Thyroid gland (tissue), 4 donors: ENCODE results near the gene MEGF10. TPM values are rescaled to one million over a fixed set of nuclear protein-coding genes. Genes with fewer than 3 reads are reported as not detected.

Source experiments
- DNase-seq, 2 donors: peaks; one replicate each; pipeline ENCODE4 v3.0.0-alpha.2; 2019
- H3K27ac ChIP-seq, 3 donors: fragments of 200-600 bp; sonication (generic); 1 replicate in 2 of 3; 2 replicates in 1 of 3; pipeline ENCODE4 v1.5.1; 2016 to 2019; ENCODE audit warnings: mild to moderate bottlenecking in 1 of 3, moderate library complexity in 1 of 3
- H3K27me3 ChIP-seq: fragments of 200-600 bp; sonication (generic); one replicate; pipeline ENCODE4 v1.5.1; 2019
- H3K36me3 ChIP-seq, 2 donors: fragments of 200-600 bp; sonication (generic); one replicate each; pipeline ENCODE4 v1.5.1; 2016 to 2019
- H3K4me1 ChIP-seq, 2 donors: fragments of 200-600 bp; sonication (generic); one replicate each; pipeline ENCODE4 v1.5.1; 2017 to 2019
- H3K4me3 ChIP-seq, 3 donors: fragments of 200-600 bp; sonication (generic); replicated peaks in 1 of 3; 1 replicate in 2 of 3; 2 replicates in 1 of 3; pipeline ENCODE4 v1.5.1; 2016; ENCODE audit warnings: mild to moderate bottlenecking in 1 of 3
- H3K9me3 ChIP-seq: fragments of 200-600 bp; sonication (generic); one replicate; pipeline ENCODE4 v1.5.1; 2017
- CTCF ChIP-seq, 6 experiments: fragments of 200-600 bp in 3 of 6; fragments of 450-650 bp in 3 of 6; sonication (generic) in 3 of 6; IDR thresholded peaks; one replicate each; pipeline ENCODE4 v1.5.1; 2016 to 2019; ENCODE audit warnings: antibody characterized with exemption in 6 of 6, mild to moderate bottlenecking in 2 of 6, inconsistent platforms in 1 of 6, moderate library complexity in 1 of 6
- POLR2A ChIP-seq, 2 donors: fragments of 450-650 bp; IDR thresholded peaks; one replicate each; pipeline ENCODE4 v1.6.1; 2017; ENCODE audit warnings: antibody characterized with exemption in 2 of 2, mild to moderate bottlenecking in 2 of 2, moderate library complexity in 1 of 2
- WGBS, 2 donors: methylation state at CpG; one replicate each; pipeline ENCODE4 v1.1.5; 2017; 5-methylcytosine and 5-hydroxymethylcytosine counted together
- intact Hi-C: fragments of 100-400 bp; cut with DNase I; formaldehyde crosslinking; loops from one replicate; pipeline ENCODE4 v1.15.1; 2023
- total RNA-seq, 4 donors: library from RNA; depleted of rRNA; stranded (reverse); fragments of >200 nt; gene quantifications; one replicate each; pipeline ENCODE4 v1.2.3, GENCODE V29; 2016

Gene MEGF10
- total RNA-seq, 4 donors from 2014 or later = under 0.01 to 2.3 (median 0.42) TPM; not detected in 1

- WGBS, 2 donors = 72 to 77% methylated on average over 4 of the region's 4 CpGs
- Histone ChIP-seq H3K9me3 (no peaks in the 10 kb centered on the region), H3K4me1 (no peaks in the 10 kb centered on the region), H3K4me3 (no peak overlapping the region), H3K27ac (no peak overlapping the region), H3K27me3 (no peaks in the 10 kb centered on the region), H3K36me3 (no peaks in the 10 kb centered on the region)
- intact Hi-C loops = no loop called here
- no peak for DNase-seq
- TF ChIP-seq CTCF (IDR thresholded peaks at IDR 0.05) (no peak), POLR2A (IDR thresholded peaks at IDR 0.05) (no peak)
Measured at GRCh38 chr5:127353796-127354195, 63.2 kb downstream of the MEGF10 start.

DNA sequence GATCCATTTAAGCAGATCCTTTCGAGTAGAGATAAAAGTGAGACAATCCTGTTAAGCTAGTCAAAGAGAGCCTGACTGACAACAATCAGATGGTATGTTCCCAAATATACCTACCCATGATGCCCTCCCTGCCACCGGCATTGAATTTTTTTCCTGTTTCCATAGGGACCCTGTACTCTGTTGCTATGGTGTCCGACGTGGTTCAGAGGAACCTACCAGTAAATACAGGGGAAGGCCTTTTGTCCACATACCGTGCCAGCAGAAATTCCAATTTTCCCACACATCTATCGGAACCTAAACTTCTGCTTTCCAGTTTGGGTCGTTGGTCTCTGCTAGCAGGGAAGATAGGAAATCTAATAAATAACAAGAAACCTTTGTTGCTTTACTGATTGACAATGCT is 64.7 kb downstream of the MEGF10 start:
- intact Hi-C loops = no loop called here
- WGBS, 2 donors = 76 to 77% methylated on average over 7 of the region's 7 CpGs

GRCh38 chr5:127358284-127358683 is 67.7 kb downstream of the MEGF10 start:
- Histone ChIP-seq H3K36me3 (no peaks in the 10 kb centered on the region), H3K27ac (no peak overlapping the region), H3K4me3 (no peak overlapping the region), H3K27me3 (no peaks in the 10 kb centered on the region), H3K9me3 (no peaks in the 10 kb centered on the region), H3K4me1 (no peaks in the 10 kb centered on the region)
- 76 to 84% methylated on average over 2 of the region's 2 CpGs for WGBS, 2 donors
- no peak for DNase-seq
- intact Hi-C loops = no loop called here
- TF ChIP-seq POLR2A (IDR thresholded peaks at IDR 0.05) (no peak), CTCF (IDR thresholded peaks at IDR 0.05) (no peak)

More for the DNA sequence above, 64.7 kb downstream of the MEGF10 start:
- DNase-seq = no peak
- Histone ChIP-seq H3K9me3 (no peaks in the 10 kb centered on the region), H3K4me1 (no peaks in the 10 kb centered on the region), H3K27ac (no peak overlapping the region), H3K27me3 (no peaks in the 10 kb centered on the region), H3K4me3 (no peak overlapping the region), H3K36me3 (no peaks in the 10 kb centered on the region)
- no peak for TF ChIP-seq POLR2A (IDR thresholded peaks at IDR 0.05)
- TF ChIP-seq CTCF (IDR thresholded peaks at IDR 0.05) = no peak

GRCh38 chr5:127358740-127359139 is 68.1 kb downstream of the MEGF10 start:
- 93 to 94% methylated on average over 1 of the region's 1 CpG for WGBS, 2 donors
- Histone ChIP-seq H3K27me3 (no peaks in the 10 kb centered on the region), H3K9me3 (no peaks in the 10 kb centered on the region), H3K36me3 (no peaks in the 10 kb centered on the region), H3K27ac (no peak overlapping the region), H3K4me3 (no peak overlapping the region), H3K4me1 (no peaks in the 10 kb centered on the region)
- TF ChIP-seq POLR2A (IDR thresholded peaks at IDR 0.05) (no peak), CTCF (IDR thresholded peaks at IDR 0.05) (no peak)
- DNase-seq = no peak
- intact Hi-C loops = no loop called here

DNA sequence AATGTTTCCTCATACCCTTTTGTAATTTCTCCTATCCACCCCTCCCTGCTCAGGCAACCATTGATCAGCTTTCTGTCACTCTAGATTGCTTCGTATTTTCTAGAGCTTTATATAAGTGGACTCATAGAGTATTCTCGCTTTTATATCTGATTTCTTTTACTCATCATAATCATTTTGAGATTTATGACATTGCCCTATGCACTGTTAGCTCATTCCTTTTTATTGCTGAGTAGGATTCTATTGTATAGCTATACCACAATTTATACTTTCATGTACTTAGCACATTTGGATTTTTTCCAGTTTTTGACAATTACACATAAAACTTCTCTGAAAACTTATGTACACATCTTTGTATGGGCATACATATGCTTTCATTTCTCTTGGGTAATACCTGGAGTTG is 68.9 kb downstream of the MEGF10 start:
- WGBS, 2 donors = 91 to 96% methylated on average over 2 of the region's 2 CpGs
- intact Hi-C loops = no loop called here

More for the DNA sequence above, 68.9 kb downstream of the MEGF10 start:
- DNase-seq = no peak
- no peak overlapping the region for H3K27ac ChIP-seq
- H3K4me3 ChIP-seq = no peak overlapping the region
- no peaks in the 10 kb centered on the region for H3K4me1 ChIP-seq
- TF ChIP-seq CTCF (IDR thresholded peaks at IDR 0.05) (no peak), POLR2A (IDR thresholded peaks at IDR 0.05) (no peak)
- no peaks in the 10 kb centered on the region for H3K27me3 ChIP-seq
- H3K36me3 ChIP-seq = no peaks in the 10 kb centered on the region
- H3K9me3 ChIP-seq = no peaks in the 10 kb centered on the region
